CD4-positive, CD25-positive, alpha-beta regulatory T cell (primary cell): ENCODE measurements around the gene OGFOD2. TPM values are rescaled to one million over a fixed set of nuclear protein-coding genes. Genes with fewer than 3 reads are reported as not detected.
A peak's percentile ranks its signal among the peaks of the same experiment; 100 is the strongest.

Source experiments
- ATAC-seq, 2 donors: fragments of 150-1000 bp; cut with Tn5 transposase; one replicate each; pipeline ENCODE4 v1.10.0; 2021; ENCODE audit warnings: low read depth in 2 of 2, moderate number of reproducible peaks in 2 of 2, moderate library complexity in 1 of 2
- DNase-seq, 3 donors: peaks; one replicate each; pipeline versions ENCODE4 v3.0.0 to v3.0.0-alpha.2; 2012 to 2022; ENCODE audit warnings: mixed read lengths in 1 of 3
- H3K27ac ChIP-seq: one replicate; pipeline ENCODE4 v1.7.0; 2013; ENCODE audit warnings: mild to moderate bottlenecking, low read length; ENCODE audit not compliant: insufficient read depth, poor library complexity, severe bottlenecking
- H3K27me3 ChIP-seq: one replicate; pipeline ENCODE4 v1.7.0; 2013; ENCODE audit warnings: low read length; ENCODE audit not compliant: control insufficient read depth, insufficient read depth
- H3K36me3 ChIP-seq: one replicate; pipeline ENCODE4 v1.7.0; 2013; ENCODE audit warnings: mild to moderate bottlenecking, low read length, moderate library complexity; ENCODE audit not compliant: control insufficient read depth, insufficient read depth
- H3K4me1 ChIP-seq: 2 replicates; pipeline ENCODE4 v1.7.0; 2013; ENCODE audit warnings: mild to moderate bottlenecking, low read length; ENCODE audit not compliant: insufficient read depth, control insufficient read depth, poor library complexity, severe bottlenecking
- H3K4me3 ChIP-seq: one replicate; pipeline ENCODE4 v1.7.0; 2013; ENCODE audit warnings: low read depth, mild to moderate bottlenecking, low read length, moderate library complexity
- H3K9me3 ChIP-seq, 2 experiments: 1 replicate in 1 of 2; 2 replicates in 1 of 2; pipeline ENCODE4 v1.7.0; 2013; ENCODE audit warnings: low read length in 2 of 2, mild to moderate bottlenecking in 1 of 2, moderate library complexity in 1 of 2; ENCODE audit not compliant: control insufficient read depth in 2 of 2
- H3K27ac Mint-ChIP-seq, 3 donors: one replicate each; pipeline ENCODE4 v1.8.0; 2020 to 2022; ENCODE audit warnings: mild to moderate bottlenecking in 3 of 3, mixed read lengths in 3 of 3, moderate library complexity in 2 of 3
- H3K27me3 Mint-ChIP-seq: one replicate; pipeline ENCODE4 v1.8.0; 2022; ENCODE audit warnings: mild to moderate bottlenecking, mixed read lengths
- H3K36me3 Mint-ChIP-seq: one replicate; pipeline ENCODE4 v1.8.0; 2020; ENCODE audit warnings: mixed read lengths
- H3K4me1 Mint-ChIP-seq, 4 donors: one replicate each; pipeline ENCODE4 v1.8.0; 2020 to 2022; ENCODE audit warnings: mixed read lengths in 4 of 4, mild to moderate bottlenecking in 1 of 4
- H3K4me3 Mint-ChIP-seq, 4 donors: one replicate each; pipeline ENCODE4 v1.8.0; 2020 to 2022; ENCODE audit warnings: mild to moderate bottlenecking in 4 of 4, mixed read lengths in 4 of 4, moderate library complexity in 3 of 4
- H3K9me3 Mint-ChIP-seq, 7 donors: one replicate each; pipeline ENCODE4 v1.8.0; 2020 to 2022; ENCODE audit warnings: mixed read lengths in 7 of 7, mild to moderate bottlenecking in 3 of 7, moderate library complexity in 2 of 7
- polyA plus RNA-seq, 4 donors: library from polyadenylated mRNA; unstranded; fragments of 300-500 nt; fragmentation: Illumina TruSeq; gene quantifications; one replicate each; pipeline ENCODE4 v1.2.3, GENCODE V29; 2021
- total RNA-seq: library from RNA; stranded (reverse); gene quantifications from one replicate; pipeline ENCODE4 v1.2.3, GENCODE V29; 2022

Gene OGFOD2
- total and polyA plus RNA-seq, 5 donors from 2014 or later = 12.5 to 20.6 (median 14.3) TPM

GRCh38 chr12:122964439-122965257 lies 10.4 kb upstream of the OGFOD2 start:
- Mint-ChIP-seq H3K4me3 (peak overlapping the region; percentile 42 to 80 (median 64)), H3K9me3 (no peaks in the 10 kb centered on the region), H3K27ac (no peak overlapping the region), H3K4me1 (peaks cover 0 to 12% (median 0%) of the 10 kb centered on the region in 4 donors), H3K27me3 (no peaks in the 10 kb centered on the region), H3K36me3 (no peaks in the 10 kb centered on the region)
- Histone ChIP-seq H3K27ac (no peak overlapping the region), H3K4me3 (no peak overlapping the region), H3K27me3 (no peaks in the 10 kb centered on the region), H3K9me3 (no peaks in the 10 kb centered on the region), H3K36me3 (no peaks in the 10 kb centered on the region), H3K4me1 (peaks cover 20% of the 10 kb centered on the region)
- ATAC-seq (no peak), DNase-seq (no peak)

GRCh38 chr12:122965321-122965751 lies 9.7 kb upstream of the OGFOD2 start:
- Histone ChIP-seq H3K9me3 (no peaks in the 10 kb centered on the region), H3K27me3 (no peaks in the 10 kb centered on the region), H3K4me1 (peaks cover 20% of the 10 kb centered on the region), H3K36me3 (no peaks in the 10 kb centered on the region), H3K27ac (no peak overlapping the region), H3K4me3 (no peak overlapping the region)
- no peaks in the 10 kb centered on the region for H3K27me3 Mint-ChIP-seq
- no peak overlapping the region for H3K27ac Mint-ChIP-seq
- H3K4me3 Mint-ChIP-seq = peak overlapping the region in 2 of 4 donors; percentile 15 to 64
- peaks cover 0 to 12% (median 0%) of the 10 kb centered on the region in 4 donors for H3K4me1 Mint-ChIP-seq
- no peaks in the 10 kb centered on the region for H3K36me3 Mint-ChIP-seq
- no peak for DNase-seq
- no peak for ATAC-seq
- H3K9me3 Mint-ChIP-seq = no peaks in the 10 kb centered on the region

GRCh38 chr12:122965851-122966742 lies 8.9 kb upstream of the OGFOD2 start, which contains the start of gene ABCB9:
Gene ABCB9, minus strand, starts transcription at chr12:122966463. Its CDS starts 6,228 bp downstream, at chr12:122960235.
- no peaks in the 10 kb centered on the region for H3K27me3 Mint-ChIP-seq
- no peaks in the 10 kb centered on the region for H3K27me3 ChIP-seq
- peaks cover 20% of the 10 kb centered on the region for H3K4me1 ChIP-seq
- H3K36me3 ChIP-seq = no peaks in the 10 kb centered on the region
- peak within 1 kb of the TSS; percentile 61 for H3K27ac ChIP-seq
- H3K9me3 Mint-ChIP-seq = no peaks in the 10 kb centered on the region
- H3K4me3 Mint-ChIP-seq = peak within 1 kb of the TSS; percentile 54 to 77 (median 70)
- peaks cover 0 to 12% (median under 1%) of the 10 kb centered on the region in 4 donors for H3K4me1 Mint-ChIP-seq
- ATAC-seq = peak; percentile 94
- peak; percentile 83 to 94 (median 93) for DNase-seq
- no peaks in the 10 kb centered on the region for H3K9me3 ChIP-seq
- H3K4me3 ChIP-seq = no peak within 1 kb of the TSS
- H3K36me3 Mint-ChIP-seq = no peaks in the 10 kb centered on the region
- peak within 1 kb of the TSS; percentile 79 to 89 (median 83) for H3K27ac Mint-ChIP-seq

GRCh38 chr12:122966743-122967550 lies 8.1 kb upstream of the OGFOD2 start:
- Histone ChIP-seq H3K27me3 (no peaks in the 10 kb centered on the region), H3K27ac (peak overlapping the region; percentile 61), H3K36me3 (no peaks in the 10 kb centered on the region), H3K4me1 (peaks cover 20% of the 10 kb centered on the region), H3K9me3 (no peaks in the 10 kb centered on the region), H3K4me3 (no peak overlapping the region)
- DNase-seq (no peak), ATAC-seq (no peak)
- no peaks in the 10 kb centered on the region for H3K36me3 Mint-ChIP-seq
- H3K4me1 Mint-ChIP-seq = peaks cover 0 to 12% (median under 1%) of the 10 kb centered on the region in 4 donors
- peak overlapping the region; percentile 79 to 89 (median 83) for H3K27ac Mint-ChIP-seq
- H3K9me3 Mint-ChIP-seq = no peaks in the 10 kb centered on the region
- H3K27me3 Mint-ChIP-seq = no peaks in the 10 kb centered on the region
- H3K4me3 Mint-ChIP-seq = peak overlapping the region in 3 of 4 donors; percentile 28 to 65 (median 63)

- Mint-ChIP-seq H3K4me3 (peak overlapping the region in 1 of 4 donors; percentile 34), H3K36me3 (no peaks in the 10 kb centered on the region), H3K27me3 (no peaks in the 10 kb centered on the region), H3K4me1 (peaks cover 0 to 15% (median 3%) of the 10 kb centered on the region in 4 donors), H3K27ac (peak overlapping the region in 2 of 3 donors; percentile 53 to 83), H3K9me3 (no peaks in the 10 kb centered on the region)
- no peak overlapping the region for H3K4me3 ChIP-seq
- ATAC-seq = no peak
- H3K4me1 ChIP-seq = peaks cover 20% of the 10 kb centered on the region
- H3K27ac ChIP-seq = no peak overlapping the region
- no peaks in the 10 kb centered on the region for H3K36me3 ChIP-seq
- H3K27me3 ChIP-seq = no peaks in the 10 kb centered on the region
- no peak for DNase-seq
- H3K9me3 ChIP-seq = no peaks in the 10 kb centered on the region
Observed at GRCh38 chr12:122968104-122968503, 6.9 kb upstream of the OGFOD2 start.

- Histone ChIP-seq H3K27me3 (no peaks in the 10 kb centered on the region), H3K4me1 (peaks cover 25% of the 10 kb centered on the region), H3K9me3 (no peaks in the 10 kb centered on the region), H3K36me3 (no peaks in the 10 kb centered on the region), H3K4me3 (no peak overlapping the region), H3K27ac (no peak overlapping the region)
- Mint-ChIP-seq H3K27ac (no peak overlapping the region), H3K36me3 (no peaks in the 10 kb centered on the region), H3K27me3 (no peaks in the 10 kb centered on the region), H3K4me1 (peaks cover 0 to 22% (median 8%) of the 10 kb centered on the region in 4 donors), H3K4me3 (peak overlapping the region in 2 of 4 donors; percentile 69 to 89), H3K9me3 (no peaks in the 10 kb centered on the region)
- DNase-seq = no peak
- no peak for ATAC-seq
Observed at GRCh38 chr12:122969676-122970075, 5.4 kb upstream of the OGFOD2 start.
